SK-N-SH (cell line): Measurements from ENCODE around the gene CCDC121. TPM values are rescaled to one million over a fixed set of nuclear protein-coding genes. Genes with fewer than 3 reads are reported as not detected.

Experiments
- CTCF ChIA-PET: fragments of 300-600, 350-600 bp; formaldehyde crosslinking; extraction: SDS; loops from one replicate; lab custom pipeline; 2021; lab: Yijun Ruan, JAX
- POLR2A ChIA-PET: fragments of 350-600 bp; sonication (Branson Sonifier 250); formaldehyde crosslinking; extraction: SDS; loops from one replicate; lab custom pipeline; 2020; ENCODE audit warnings: antibody characterized with exemption, inconsistent platforms; lab: Yijun Ruan, JAX
- DNase-seq: peaks from one replicate; pipeline ENCODE4 v3.0.0; 2012
- H2AFZ ChIP-seq: fragments of 200-600 bp; sonication (generic); 2 replicates; pipeline ENCODE4 v1.8.1; 2016; ENCODE audit warnings: antibody characterized with exemption, mild to moderate bottlenecking, low read depth
- H3F3A ChIP-seq: fragments of 200-600 bp; sonication (generic); replicated peaks from 2 replicates; pipeline ENCODE3; 2016; ENCODE audit warnings: antibody characterized with exemption, mild to moderate bottlenecking; ENCODE audit not compliant: insufficient read depth
- H3K27ac ChIP-seq, 2 experiments: fragments of 200-500 bp in 1 of 2; fragments of 200-600 bp in 1 of 2; sonication (Bioruptor generic) in 1 of 2; sonication (generic), shearing (Covaris generic) in 1 of 2; 2 replicates each; pipeline versions ENCODE4 v1.5.1 to v1.6.1; 2014 to 2016; ENCODE audit warnings: low read depth in 2 of 2, inconsistent platforms in 1 of 2, low read length in 1 of 2, mild to moderate bottlenecking in 1 of 2, mixed read lengths in 1 of 2
- H3K27me3 ChIP-seq: fragments of 200-600 bp; sonication (generic), shearing (Covaris generic); 2 replicates; pipeline ENCODE4 v1.6.1; 2016; ENCODE audit warnings: mixed run types; ENCODE audit not compliant: insufficient read depth
- H3K36me3 ChIP-seq, 2 experiments: fragments of 200-500 bp in 1 of 2; fragments of 200-600 bp in 1 of 2; sonication (Bioruptor generic) in 1 of 2; sonication (generic) in 1 of 2; replicated peaks in 1 of 2; 2 replicates each; pipeline versions ENCODE3 to v1.5.1; 2014 to 2016; ENCODE audit warnings: low read length in 1 of 2, mild to moderate bottlenecking in 1 of 2; ENCODE audit not compliant: insufficient read depth in 2 of 2, control insufficient read depth in 1 of 2
- H3K4me1 ChIP-seq, 2 experiments: fragments of 200-500 bp in 1 of 2; fragments of 200-600 bp in 1 of 2; sonication (Bioruptor generic) in 1 of 2; sonication (generic), shearing (Covaris generic) in 1 of 2; 2 replicates each; pipeline versions ENCODE4 v1.5.1 to v1.6.1; 2014 to 2016; ENCODE audit warnings: low read depth in 1 of 2, low read length in 1 of 2, mixed run types in 1 of 2; ENCODE audit not compliant: insufficient read depth in 2 of 2, control insufficient read depth in 1 of 2
- H3K4me2 ChIP-seq: fragments of 200-600 bp; sonication (generic), shearing (Covaris generic); 2 replicates; pipeline ENCODE4 v1.6.1; 2017; ENCODE audit warnings: mixed run types
- H3K4me3 ChIP-seq, 2 experiments: fragments of 200-500 bp in 1 of 2; fragments of 200-600 bp in 1 of 2; sonication (Bioruptor generic) in 1 of 2; sonication (generic), shearing (Covaris generic) in 1 of 2; 2 replicates each; pipeline versions ENCODE4 v1.5.1 to v1.8.1; 2014 to 2016; ENCODE audit warnings: low read depth in 2 of 2, inconsistent platforms in 1 of 2, low read length in 1 of 2, mild to moderate bottlenecking in 1 of 2, mixed read lengths in 1 of 2, moderate library complexity in 1 of 2
- H3K79me2 ChIP-seq: fragments of 200-600 bp; sonication (generic); 2 replicates; pipeline ENCODE4 v1.8.1; 2017; ENCODE audit warnings: mild to moderate bottlenecking; ENCODE audit not compliant: insufficient read depth
- H3K9ac ChIP-seq: fragments of 200-600 bp; sonication (generic); 2 replicates; pipeline ENCODE4 v1.6.1; 2017; ENCODE audit warnings: mixed run types
- H3K9me2 ChIP-seq: fragments of 200-600 bp; sonication (generic); 2 replicates; pipeline ENCODE4 v1.6.1; 2017; ENCODE audit warnings: mixed run types
- H3K9me3 ChIP-seq: fragments of 200-600 bp; sonication (generic); 2 replicates; pipeline ENCODE4 v1.6.1; 2017; ENCODE audit warnings: mixed run types, mild to moderate bottlenecking, moderate library complexity
- H4K20me1 ChIP-seq: fragments of 200-600 bp; sonication (generic); 2 replicates; pipeline ENCODE4 v1.6.1; 2017; ENCODE audit warnings: mild to moderate bottlenecking, mixed run types; ENCODE audit not compliant: insufficient read depth
- EP300 ChIP-seq, 2 experiments: IDR thresholded peaks; 2 replicates each; pipeline versions ENCODE4 v1.4.0 to v1.6.1; 2012; ENCODE audit warnings: borderline replicate concordance in 1 of 2, low read depth in 1 of 2, low read length in 1 of 2
- FOSL2 ChIP-seq: IDR thresholded peaks from 2 replicates; pipeline ENCODE4 v1.4.0; 2012; ENCODE audit warnings: low read depth, mild to moderate bottlenecking, moderate library complexity, borderline replicate concordance
- GABPA ChIP-seq: IDR thresholded peaks from 2 replicates; pipeline ENCODE4 v1.4.0; 2012; ENCODE audit warnings: low read depth, mild to moderate bottlenecking
- GATA2 ChIP-seq: sonication (generic); formaldehyde crosslinking; IDR thresholded peaks from 2 replicates; pipeline ENCODE4 v1.5.0; 2020; ENCODE audit warnings: mild to moderate bottlenecking, missing genetic modification reagents
- IRF3 ChIP-seq: fragments of 150-350 bp; IDR thresholded peaks from 2 replicates; pipeline ENCODE4 v1.6.1; 2016; ENCODE audit warnings: mild to moderate bottlenecking, low read depth, low read length
- JUND ChIP-seq: IDR thresholded peaks from 2 replicates; pipeline ENCODE4 v1.4.0; 2012
- NFIC ChIP-seq: IDR thresholded peaks from 2 replicates; pipeline ENCODE4 v1.4.0; 2012; ENCODE audit warnings: borderline replicate concordance
- POLR2AphosphoS5 ChIP-seq: IDR thresholded peaks from 2 replicates; pipeline ENCODE4 v1.6.1; 2012; ENCODE audit warnings: low read depth, low read length
- RFX5 ChIP-seq: IDR thresholded peaks from 2 replicates; pipeline ENCODE4 v1.6.1; 2012; ENCODE audit warnings: mild to moderate bottlenecking, improper control_type of control experiment, low read length
- TCF12 ChIP-seq: IDR thresholded peaks from 2 replicates; pipeline ENCODE4 v1.4.0; 2012
- TEAD4 ChIP-seq: IDR thresholded peaks from 2 replicates; pipeline ENCODE4 v1.4.0; 2012; ENCODE audit warnings: mild to moderate bottlenecking, borderline replicate concordance; ENCODE audit not compliant: insufficient read depth
- YY1 ChIP-seq: IDR thresholded peaks from 2 replicates; pipeline ENCODE4 v1.4.0; 2012; ENCODE audit warnings: low read depth, mild to moderate bottlenecking
- WGBS: methylation state at CpG from one replicate; pipeline ENCODE4 v1.1.6; 2017; ENCODE audit warnings: low lambda C conversion rate; 5-methylcytosine and 5-hydroxymethylcytosine counted together
- polyA plus RNA-seq, 3 experiments: library from polyadenylated mRNA; depleted of rRNA; stranded (reverse); fragments of >200 nt; gene quantifications; 2 replicates each; pipeline ENCODE4 v1.2.3, GENCODE V29; 2012
- TF ChIP-seq, protein P1 (sequence below): IDR thresholded peaks from 2 replicates; pipeline ENCODE4; 2012
- TF ChIP-seq, protein P2 (sequence below): IDR thresholded peaks from 2 replicates; pipeline ENCODE4 v1.4.0; 2012; ENCODE audit warnings: low read depth, borderline replicate concordance
- TF ChIP-seq, protein P3 (sequence below): IDR thresholded peaks from 2 replicates; pipeline ENCODE4 v1.4.0; 2012; ENCODE audit warnings: low read depth, borderline replicate concordance

The CCDC121 gene
- polyA plus RNA-seq, 1 of the 3 experiments (the other 2 are of a cell fraction), result 2.3 TPM

GRCh38 chr2:27638037-27638637, 9.3 kb upstream of the CCDC121 start:
- Histone ChIP-seq H3K4me2 (no peak overlapping the region), H3K4me1 (no peaks in the 10 kb centered on the region; a peak in 1 of 4 replicates), H4K20me1 (no peaks in the 10 kb centered on the region), H3K4me3 (no peak overlapping the region), H3K9me3 (no peaks in the 10 kb centered on the region)
- CTCF ChIA-PET, result interaction anchor here (0.7 to 2.5 kb wide), 3 partner anchors 17 to 45 kb away, joined by 3 to 11 read pairs (median 4); no protein-coding TSS in a partner anchor
- POLR2A ChIA-PET, result no interaction called here
- TF ChIP-seq EP300 (IDR thresholded peaks at IDR 0.05; ENCODE audit: borderline replicate concordance in 1 of 2, low read depth in 1 of 2, low read length in 1 of 2) (0 out of 4 replicates have a peak, but pooled peaks of 1 of the 2 experiments have one; percentile 25), FOSL2 (peak; percentile 68; the same call in 1 of the 2 replicates), JUND (peak; percentile 64; the same call in 1 of the 2 replicates), POLR2AphosphoS5 (no peak; the same call in 1 of the 2 replicates), TCF12 (peak; percentile 73), RFX5 (no peak), NFIC (0 out of 2 replicates have a peak, but pooled peaks have one; percentile 14)
- TF ChIP-seq, protein P1, sequence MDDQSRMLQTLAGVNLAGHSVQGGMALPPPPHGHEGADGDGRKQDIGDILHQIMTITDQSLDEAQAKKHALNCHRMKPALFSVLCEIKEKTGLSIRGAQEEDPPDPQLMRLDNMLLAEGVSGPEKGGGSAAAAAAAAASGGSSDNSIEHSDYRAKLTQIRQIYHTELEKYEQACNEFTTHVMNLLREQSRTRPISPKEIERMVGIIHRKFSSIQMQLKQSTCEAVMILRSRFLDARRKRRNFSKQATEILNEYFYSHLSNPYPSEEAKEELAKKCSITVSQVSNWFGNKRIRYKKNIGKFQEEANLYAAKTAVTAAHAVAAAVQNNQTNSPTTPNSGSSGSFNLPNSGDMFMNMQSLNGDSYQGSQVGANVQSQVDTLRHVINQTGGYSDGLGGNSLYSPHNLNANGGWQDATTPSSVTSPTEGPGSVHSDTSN, result peak; percentile 51
- TF ChIP-seq, all 33 proteins: peak for 6
- no peak for DNase-seq
- Histone ChIP-seq H3K36me3 (peaks cover 81% of the 10 kb centered on the region in 2 experiments), H2AFZ (no peak overlapping the region), H3K9me2 (no peaks in the 10 kb centered on the region), H3K9ac (peak overlapping the region; percentile 15; the same call in 1 of the 2 replicates), H3K79me2 (peaks cover 12% of the 10 kb centered on the region; the same call in 1 of the 2 replicates), H3F3A (peaks cover 50% of the 10 kb centered on the region), H3K27ac (peak overlapping the region in 1 of 2 experiments; percentile 56; a peak in 2 of 4 replicates), H3K27me3 (no peaks in the 10 kb centered on the region)
- WGBS, result 56% methylated on average over 3 of the region's 3 CpGs

- Histone ChIP-seq H2AFZ (no peak overlapping the region), H3K4me3 (no peak overlapping the region), H3K27me3 (no peaks in the 10 kb centered on the region), H3F3A (peaks cover 45% of the 10 kb centered on the region), H4K20me1 (no peaks in the 10 kb centered on the region), H3K36me3 (peaks cover 85 to 92% of the 10 kb centered on the region in 2 experiments), H3K9ac (no peak overlapping the region), H3K4me2 (no peak overlapping the region), H3K9me2 (no peaks in the 10 kb centered on the region), H3K4me1 (no peaks in the 10 kb centered on the region; a peak in 1 of 4 replicates), H3K79me2 (peaks cover 17% of the 10 kb centered on the region; the same call in 1 of the 2 replicates), H3K9me3 (no peaks in the 10 kb centered on the region), H3K27ac (peak overlapping the region in 1 of 2 experiments; percentile 56; a peak in 1 of 4 replicates)
- ChIA-PET CTCF (interaction anchor here (1.2 kb wide), 1 partner anchor 16 kb away, joined by 3 read pairs; no protein-coding TSS in a partner anchor), POLR2A (no interaction called here)
- no peak for TF ChIP-seq GATA2 (CRISPR knock-in tag)
- TF ChIP-seq GABPA, result no peak
- TF ChIP-seq, protein P2, sequence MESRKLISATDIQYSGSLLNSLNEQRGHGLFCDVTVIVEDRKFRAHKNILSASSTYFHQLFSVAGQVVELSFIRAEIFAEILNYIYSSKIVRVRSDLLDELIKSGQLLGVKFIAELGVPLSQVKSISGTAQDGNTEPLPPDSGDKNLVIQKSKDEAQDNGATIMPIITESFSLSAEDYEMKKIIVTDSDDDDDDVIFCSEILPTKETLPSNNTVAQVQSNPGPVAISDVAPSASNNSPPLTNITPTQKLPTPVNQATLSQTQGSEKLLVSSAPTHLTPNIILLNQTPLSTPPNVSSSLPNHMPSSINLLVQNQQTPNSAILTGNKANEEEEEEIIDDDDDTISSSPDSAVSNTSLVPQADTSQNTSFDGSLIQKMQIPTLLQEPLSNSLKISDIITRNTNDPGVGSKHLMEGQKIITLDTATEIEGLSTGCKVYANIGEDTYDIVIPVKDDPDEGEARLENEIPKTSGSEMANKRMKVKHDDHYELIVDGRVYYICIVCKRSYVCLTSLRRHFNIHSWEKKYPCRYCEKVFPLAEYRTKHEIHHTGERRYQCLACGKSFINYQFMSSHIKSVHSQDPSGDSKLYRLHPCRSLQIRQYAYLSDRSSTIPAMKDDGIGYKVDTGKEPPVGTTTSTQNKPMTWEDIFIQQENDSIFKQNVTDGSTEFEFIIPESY, result no peak
- TF ChIP-seq TCF12, result peak; percentile 10; the same call in 1 of the 2 replicates
- TF ChIP-seq POLR2AphosphoS5, result no peak
- TF ChIP-seq, protein P1, result no peak
- no peak for TF ChIP-seq YY1
- TF ChIP-seq JUND, result peak; percentile 33; the same call in 1 of the 2 replicates
- TF ChIP-seq, protein P3, sequence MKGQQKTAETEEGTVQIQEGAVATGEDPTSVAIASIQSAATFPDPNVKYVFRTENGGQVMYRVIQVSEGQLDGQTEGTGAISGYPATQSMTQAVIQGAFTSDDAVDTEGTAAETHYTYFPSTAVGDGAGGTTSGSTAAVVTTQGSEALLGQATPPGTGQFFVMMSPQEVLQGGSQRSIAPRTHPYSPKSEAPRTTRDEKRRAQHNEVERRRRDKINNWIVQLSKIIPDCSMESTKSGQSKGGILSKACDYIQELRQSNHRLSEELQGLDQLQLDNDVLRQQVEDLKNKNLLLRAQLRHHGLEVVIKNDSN, result no peak
- TF ChIP-seq IRF3, result no peak
- TF ChIP-seq TEAD4, result no peak
- TF ChIP-seq FOSL2, result peak; percentile 45; the same call in 1 of the 2 replicates
- no peak for DNase-seq
- 88% methylated on average over 5 of the region's 5 CpGs for WGBS
These were observed 8.0 kb upstream of the CCDC121 start for GRCh38 chr2:27636766-27637165.
